WI38 (cell line): ENCODE data around the gene ATP4B.
"Not testable (repeated sequence)": the region's sequence is repeated elsewhere in the genome, so short reads cannot be mapped to it uniquely, and the experiment has no call there.

ENCODE experiments used
- H3K4me3 ChIP-seq: 2 replicates; pipeline ENCODE4 v1.5.1; 2011; ENCODE audit warnings: low read depth, mild to moderate bottlenecking, control low read depth, low read length
- TF ChIP-seq, protein P1 (sequence below): IDR thresholded peaks from 2 replicates; pipeline ENCODE4 v1.5.1; 2012; ENCODE audit warnings: low read depth, mild to moderate bottlenecking, control low read depth, low read length

Gene ATP4B

DNA sequence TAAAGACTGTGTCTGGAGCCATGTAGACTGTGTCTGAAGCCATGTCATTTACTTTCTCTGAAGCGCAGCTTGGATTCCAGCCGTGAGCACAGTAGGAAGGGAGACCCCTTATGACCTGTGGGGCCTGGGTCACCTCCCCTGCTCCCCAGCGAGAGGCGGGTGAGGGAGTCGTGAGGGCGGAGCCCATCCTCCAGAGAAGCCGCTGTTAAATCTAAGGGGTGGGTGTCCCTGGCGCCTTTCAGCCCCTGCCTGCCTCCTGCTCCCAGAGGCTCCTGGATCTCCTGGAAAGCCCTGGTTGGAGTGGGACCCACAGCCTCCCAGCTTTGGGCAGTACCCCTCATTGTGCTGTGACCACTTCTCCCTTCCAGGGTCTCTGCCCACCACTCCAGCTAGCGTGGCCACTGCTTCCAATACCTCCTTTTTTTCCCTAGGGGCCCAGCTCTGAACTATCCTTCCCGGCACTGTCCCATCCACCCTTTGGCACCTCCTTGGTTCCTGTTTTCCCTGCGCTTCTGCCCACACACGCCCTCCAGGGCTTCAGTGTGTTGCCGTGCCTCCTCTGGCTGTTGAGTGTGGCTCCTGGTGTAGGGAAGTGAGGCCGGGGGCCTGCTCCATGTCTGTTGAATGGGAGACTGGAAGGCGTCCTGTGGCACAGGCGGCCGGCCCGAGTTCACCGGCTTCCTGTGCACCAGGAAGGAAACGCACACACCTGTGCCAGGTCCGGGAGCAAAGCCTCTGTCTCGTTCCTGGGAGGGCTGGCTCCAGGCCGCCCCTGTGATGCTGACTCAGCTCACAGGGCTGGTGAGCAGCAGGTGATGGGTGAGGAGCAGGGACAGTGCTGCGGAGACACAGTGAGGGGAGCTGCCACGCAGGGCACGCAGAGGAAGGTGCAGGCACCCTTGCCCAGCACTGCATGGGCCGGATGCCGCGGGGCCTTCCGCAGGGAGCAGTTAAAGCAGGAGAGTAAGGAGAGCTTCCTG, 29.4 kb downstream of the ATP4B start:
- TF ChIP-seq, protein P1, sequence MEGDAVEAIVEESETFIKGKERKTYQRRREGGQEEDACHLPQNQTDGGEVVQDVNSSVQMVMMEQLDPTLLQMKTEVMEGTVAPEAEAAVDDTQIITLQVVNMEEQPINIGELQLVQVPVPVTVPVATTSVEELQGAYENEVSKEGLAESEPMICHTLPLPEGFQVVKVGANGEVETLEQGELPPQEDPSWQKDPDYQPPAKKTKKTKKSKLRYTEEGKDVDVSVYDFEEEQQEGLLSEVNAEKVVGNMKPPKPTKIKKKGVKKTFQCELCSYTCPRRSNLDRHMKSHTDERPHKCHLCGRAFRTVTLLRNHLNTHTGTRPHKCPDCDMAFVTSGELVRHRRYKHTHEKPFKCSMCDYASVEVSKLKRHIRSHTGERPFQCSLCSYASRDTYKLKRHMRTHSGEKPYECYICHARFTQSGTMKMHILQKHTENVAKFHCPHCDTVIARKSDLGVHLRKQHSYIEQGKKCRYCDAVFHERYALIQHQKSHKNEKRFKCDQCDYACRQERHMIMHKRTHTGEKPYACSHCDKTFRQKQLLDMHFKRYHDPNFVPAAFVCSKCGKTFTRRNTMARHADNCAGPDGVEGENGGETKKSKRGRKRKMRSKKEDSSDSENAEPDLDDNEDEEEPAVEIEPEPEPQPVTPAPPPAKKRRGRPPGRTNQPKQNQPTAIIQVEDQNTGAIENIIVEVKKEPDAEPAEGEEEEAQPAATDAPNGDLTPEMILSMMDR, result no peak
- H3K4me3 ChIP-seq, result no peak overlapping the region

DNA sequence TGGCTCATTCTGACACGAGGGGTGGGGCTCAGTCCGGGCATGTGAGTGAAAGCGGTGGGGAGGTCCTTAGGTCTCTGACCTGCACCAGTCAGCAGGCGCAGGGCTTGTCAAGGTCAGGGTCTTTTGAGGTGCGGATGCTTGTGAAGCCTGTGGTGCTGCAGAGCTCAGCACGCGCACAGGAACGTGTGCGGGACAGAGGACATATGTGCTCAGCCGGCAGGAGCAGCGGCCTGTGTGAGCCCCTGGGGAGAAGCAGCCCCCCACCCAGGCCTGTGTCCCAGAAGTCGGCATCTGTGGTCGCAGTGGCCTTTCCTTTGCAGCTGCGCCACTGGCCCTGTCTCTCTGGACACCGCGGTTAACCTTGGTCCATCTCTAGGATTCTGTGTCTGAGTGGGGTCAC, 30.9 kb downstream of the ATP4B start:
- H3K4me3 ChIP-seq, result no peak overlapping the region
- TF ChIP-seq, protein P1, result no peak

- no peak overlapping the region for H3K4me3 ChIP-seq
- TF ChIP-seq, protein P1, result no peak
Observed at GRCh38 chr13:113625965-113626721, 31.9 kb downstream of the ATP4B start.

DNA sequence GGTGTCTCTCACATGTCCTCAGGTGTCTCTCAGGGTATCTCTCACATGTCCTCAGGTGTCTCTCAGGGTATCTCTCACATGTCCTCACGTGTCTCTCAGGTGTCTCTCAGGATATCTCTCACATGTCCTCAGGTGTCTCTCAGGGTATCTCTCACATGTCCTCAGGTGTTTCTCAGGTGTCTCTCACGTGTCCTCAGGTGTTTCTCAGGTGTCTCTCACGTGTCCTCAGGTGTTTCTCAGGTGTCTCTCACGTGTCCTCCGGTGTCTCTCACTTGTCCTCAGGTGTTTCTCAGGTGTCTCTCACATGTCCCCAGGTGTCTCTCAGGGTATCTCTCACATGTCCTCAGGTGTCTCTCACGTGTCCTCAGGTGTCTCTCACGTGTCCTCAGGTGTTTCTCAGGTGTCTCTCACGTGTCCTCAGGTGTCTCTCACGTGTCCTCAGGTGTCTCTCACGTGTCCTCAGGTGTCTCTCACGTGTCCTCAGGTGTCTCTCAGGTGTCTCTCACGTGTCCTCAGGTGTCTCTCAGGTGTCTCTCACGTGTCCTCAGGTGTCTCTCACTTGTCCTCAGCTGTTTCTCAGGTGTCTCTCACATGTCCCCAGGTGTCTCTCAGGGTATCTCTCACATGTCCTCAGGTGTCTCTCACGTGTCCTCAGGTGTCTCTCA, 33.2 kb downstream of the ATP4B start:
- H3K4me3 ChIP-seq, result not testable (repeated sequence)

- TF ChIP-seq, protein P1, result no peak
Observed at GRCh38 chr13:113624235-113624587, 33.8 kb downstream of the ATP4B start.

DNA sequence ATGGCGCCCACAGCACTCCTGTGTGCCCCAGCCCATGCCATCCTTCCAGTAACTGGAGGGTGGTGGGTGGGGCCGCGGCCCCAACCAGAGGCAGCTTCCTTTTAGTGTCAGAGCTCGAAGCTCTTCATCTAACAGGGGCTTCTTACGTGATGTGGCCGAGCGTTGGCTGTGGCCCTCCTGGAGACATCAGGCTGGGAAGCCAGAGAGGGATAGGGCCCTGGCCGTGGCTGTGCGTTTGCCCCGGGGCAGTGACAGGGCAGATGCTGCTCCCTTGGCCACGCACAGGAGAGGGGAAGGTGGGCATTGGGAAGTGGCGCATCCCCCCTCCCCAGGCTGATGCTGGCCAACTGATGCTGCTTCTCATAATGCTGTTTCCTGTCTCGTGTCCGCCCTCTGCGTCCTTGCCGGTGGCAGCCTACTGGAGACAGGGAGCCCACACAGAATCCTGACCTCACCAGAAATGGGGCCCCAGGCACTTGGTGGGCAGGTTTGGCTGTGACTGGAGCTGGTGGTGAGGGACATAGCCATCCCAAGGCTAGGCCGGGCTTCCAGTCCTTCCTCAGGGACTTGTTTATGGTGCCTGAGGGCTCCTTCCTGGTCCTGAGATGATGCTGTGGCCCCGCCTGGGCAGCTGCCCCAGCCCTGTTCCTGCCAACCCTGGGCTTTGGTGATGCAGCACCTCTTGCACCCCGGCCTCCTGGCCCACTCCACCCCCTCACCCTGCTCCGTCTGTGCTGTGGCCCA, 34.3 kb downstream of the ATP4B start:
- TF ChIP-seq, protein P1, result no peak
- H3K4me3 ChIP-seq, result no peak overlapping the region

More at GRCh38 chr13:113624235-113624587, 33.8 kb downstream of the ATP4B start:
- H3K4me3 ChIP-seq, result no peak overlapping the region
